BJ (cell line): ENCODE measurements around the gene BCL2L14. TPM values are rescaled to one million over a fixed set of nuclear protein-coding genes. Genes with fewer than 3 reads are reported as not detected.

Source experiments
- CTCF ChIA-PET: fragments of 350-600 bp; formaldehyde crosslinking; extraction: SDS; loops from one replicate; lab custom pipeline; 2021; ENCODE audit warnings: antibody characterized with exemption, inconsistent platforms; lab: Yijun Ruan, JAX
- POLR2A ChIA-PET: fragments of 300-600 bp; sonication (Branson Sonifier 250); formaldehyde crosslinking; extraction: SDS; loops from one replicate; lab custom pipeline; 2021; ENCODE audit warnings: antibody characterized with exemption; lab: Charles Lee
- DNase-seq: peaks from one replicate; pipeline ENCODE4 v3.0.0-alpha.2; 2011; ENCODE audit warnings: low read depth
- H3K27me3 ChIP-seq: 2 replicates; pipeline ENCODE4 v1.6.0; 2011; ENCODE audit warnings: low read length; ENCODE audit not compliant: control insufficient read depth, insufficient read depth
- H3K36me3 ChIP-seq: 2 replicates; pipeline ENCODE4 v1.5.1; 2011; ENCODE audit warnings: low read length; ENCODE audit not compliant: control insufficient read depth, insufficient read depth
- H3K4me3 ChIP-seq: 2 replicates; pipeline ENCODE4 v1.5.1; 2011; ENCODE audit warnings: low read depth, mild to moderate bottlenecking, control low read depth, low read length
- polyA plus RNA-seq: library from polyadenylated mRNA; depleted of rRNA; stranded (reverse); fragments of >200 nt; gene quantifications from 2 replicates; pipeline ENCODE4 v1.2.3, GENCODE V29; 2011
- TF ChIP-seq, protein P1 (sequence below): IDR thresholded peaks from 2 replicates; pipeline ENCODE4 v1.5.1; 2011; ENCODE audit warnings: low read depth, mild to moderate bottlenecking, control low read depth, inconsistent platforms, low read length, moderate library complexity; ENCODE audit not compliant: insufficient read depth

The BCL2L14 gene
- polyA plus RNA-seq, 1 experiment = not detected

DNA sequence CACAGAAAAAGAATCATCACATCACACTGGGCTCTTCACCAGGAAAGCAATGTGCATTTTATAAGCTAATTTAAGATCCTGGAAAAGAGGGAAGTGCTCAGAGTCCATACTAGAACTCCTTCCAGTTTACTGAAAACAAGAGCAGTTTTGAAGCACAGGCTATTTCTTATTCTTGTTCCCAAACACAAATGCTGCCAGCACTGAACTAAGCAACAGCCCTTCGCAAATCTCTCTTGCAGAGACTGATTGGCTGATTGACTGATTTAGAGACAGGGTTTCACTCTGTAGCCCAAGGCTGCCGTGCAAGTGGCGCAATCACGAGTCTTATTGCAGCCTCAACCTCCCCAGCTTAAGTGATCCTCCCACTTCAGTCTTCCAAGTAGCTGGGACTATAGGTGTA is 44.8 kb downstream of the BCL2L14 start:
- no peaks in the 10 kb centered on the region for H3K27me3 ChIP-seq
- POLR2A ChIA-PET = no interaction called here
- peaks cover 3% of the 10 kb centered on the region for H3K36me3 ChIP-seq
- CTCF ChIA-PET = no interaction called here
- no peak overlapping the region for H3K4me3 ChIP-seq
- no peak for DNase-seq
- TF ChIP-seq, protein P1, sequence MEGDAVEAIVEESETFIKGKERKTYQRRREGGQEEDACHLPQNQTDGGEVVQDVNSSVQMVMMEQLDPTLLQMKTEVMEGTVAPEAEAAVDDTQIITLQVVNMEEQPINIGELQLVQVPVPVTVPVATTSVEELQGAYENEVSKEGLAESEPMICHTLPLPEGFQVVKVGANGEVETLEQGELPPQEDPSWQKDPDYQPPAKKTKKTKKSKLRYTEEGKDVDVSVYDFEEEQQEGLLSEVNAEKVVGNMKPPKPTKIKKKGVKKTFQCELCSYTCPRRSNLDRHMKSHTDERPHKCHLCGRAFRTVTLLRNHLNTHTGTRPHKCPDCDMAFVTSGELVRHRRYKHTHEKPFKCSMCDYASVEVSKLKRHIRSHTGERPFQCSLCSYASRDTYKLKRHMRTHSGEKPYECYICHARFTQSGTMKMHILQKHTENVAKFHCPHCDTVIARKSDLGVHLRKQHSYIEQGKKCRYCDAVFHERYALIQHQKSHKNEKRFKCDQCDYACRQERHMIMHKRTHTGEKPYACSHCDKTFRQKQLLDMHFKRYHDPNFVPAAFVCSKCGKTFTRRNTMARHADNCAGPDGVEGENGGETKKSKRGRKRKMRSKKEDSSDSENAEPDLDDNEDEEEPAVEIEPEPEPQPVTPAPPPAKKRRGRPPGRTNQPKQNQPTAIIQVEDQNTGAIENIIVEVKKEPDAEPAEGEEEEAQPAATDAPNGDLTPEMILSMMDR = no peak

- CTCF ChIA-PET = no interaction called here
- no peak for DNase-seq
- POLR2A ChIA-PET = no interaction called here
- Histone ChIP-seq H3K4me3 (no peak overlapping the region), H3K27me3 (no peaks in the 10 kb centered on the region), H3K36me3 (peaks cover 3% of the 10 kb centered on the region)
- TF ChIP-seq, protein P1 = no peak
Measured at GRCh38 chr12:12116677-12117076, 45.9 kb downstream of the BCL2L14 start.

GRCh38 chr12:12121061-12121460 is 50.3 kb downstream of the BCL2L14 start:
- DNase-seq = no peak
- POLR2A ChIA-PET = no interaction called here

GRCh38 chr12:12123036-12123604 is 52.4 kb downstream of the BCL2L14 start:
- Histone ChIP-seq H3K4me3 (no peak overlapping the region), H3K36me3 (peaks cover 8% of the 10 kb centered on the region), H3K27me3 (no peaks in the 10 kb centered on the region)
- TF ChIP-seq, protein P1 = no peak
- ChIA-PET POLR2A (no interaction called here), CTCF (no interaction called here)
- DNase-seq = no peak

More at GRCh38 chr12:12121061-12121460, 50.3 kb downstream of the BCL2L14 start:
- Histone ChIP-seq H3K4me3 (no peak overlapping the region), H3K36me3 (peaks cover 8% of the 10 kb centered on the region), H3K27me3 (no peaks in the 10 kb centered on the region)
- CTCF ChIA-PET = interaction anchor here (0.6 to 1.8 kb wide), 2 partner anchors 16 to 75 kb away, joined by 3 to 5 read pairs; no protein-coding TSS in a partner anchor
- TF ChIP-seq, protein P1 = no peak

DNA sequence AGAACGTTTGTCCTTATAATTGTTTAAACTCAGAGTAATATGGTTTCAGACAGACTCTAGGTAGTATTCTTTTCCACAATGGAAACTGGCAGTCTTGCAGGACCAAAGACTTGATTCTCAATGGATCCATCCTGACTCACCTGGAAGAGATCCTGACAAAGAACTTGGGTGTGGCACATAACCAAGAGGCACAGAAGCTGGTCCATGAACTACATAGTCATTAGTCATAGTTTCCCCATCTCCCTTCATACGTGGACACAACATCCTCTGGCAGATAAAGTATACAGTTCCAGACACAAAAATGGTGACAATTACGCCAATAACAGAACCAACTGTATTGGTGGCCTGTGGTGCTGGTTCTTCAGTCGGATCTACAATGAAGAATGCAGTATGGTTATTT is 55.8 kb downstream of the BCL2L14 start:
- CTCF ChIA-PET = interaction anchor here (0.7 to 1.2 kb wide), 4 partner anchors 9 to 202 kb away, joined by 3 to 4 read pairs (median 3); no protein-coding TSS in a partner anchor
- TF ChIP-seq, protein P1 = no peak
- no peak for DNase-seq

More for the DNA sequence above, 55.8 kb downstream of the BCL2L14 start:
- H3K27me3 ChIP-seq = no peaks in the 10 kb centered on the region
- H3K4me3 ChIP-seq = no peak overlapping the region
- POLR2A ChIA-PET = no interaction called here
- H3K36me3 ChIP-seq = peaks cover 5% of the 10 kb centered on the region
